ENCODE results near the gene TCN2.

- TF ChIP-seq POLR2AphosphoS5 (IDR thresholded peaks at IDR 0.05) = no peak
- TF ChIP-seq CTCF (IDR thresholded peaks at IDR 0.05) = no peak
Observed at GRCh38 chr22:30626413-30626812, 19.4 kb downstream of the TCN2 start.
